H1 (cell line): ENCODE results near the gene PCBP2.

Experiments used
- CREB1 ChIP-seq: IDR thresholded peaks from 2 replicates; pipeline ENCODE4 v1.6.1; 2012; ENCODE audit warnings: inconsistent platforms
- EZH2 ChIP-seq: fragments of 200-600 bp; sonication (generic); IDR thresholded peaks from 2 replicates; pipeline ENCODE4 v1.7.1; 2012; ENCODE audit warnings: low read depth, mild to moderate bottlenecking, moderate library complexity, low read length, inconsistent platforms; ENCODE audit not compliant: severe bottlenecking
- NRF1 ChIP-seq: IDR thresholded peaks from 2 replicates; pipeline ENCODE4 v1.6.1; 2011; ENCODE audit warnings: mild to moderate bottlenecking, low read depth, low read length, improper control_type of control experiment
- RAD21 ChIP-seq, 2 experiments: IDR thresholded peaks in 1 of 2; conservative IDR thresholded peaks in 1 of 2; 2 replicates each; pipeline ENCODE4 v1.6.1; 2011; ENCODE audit warnings: low read depth in 2 of 2, low read length in 2 of 2, improper control_type of control experiment in 1 of 2, inconsistent platforms in 1 of 2, mild to moderate bottlenecking in 1 of 2, moderate library complexity in 1 of 2
- SIN3A ChIP-seq, 2 experiments: IDR thresholded peaks in 1 of 2; conservative IDR thresholded peaks in 1 of 2; 2 replicates each; pipeline ENCODE4 v1.6.1; 2011 to 2012; ENCODE audit warnings: low read length in 2 of 2, improper control_type of control experiment in 1 of 2, low read depth in 1 of 2, mild to moderate bottlenecking in 1 of 2
- SIRT6 ChIP-seq: IDR thresholded peaks from one replicate; pipeline ENCODE4 v1.7.1; 2012; ENCODE audit warnings: low read length, inconsistent platforms
- ZNF274 ChIP-seq: IDR thresholded peaks from 2 replicates; pipeline ENCODE4 v1.7.0; 2012; ENCODE audit warnings: low read length, borderline replicate concordance; ENCODE audit errors: extremely low read depth
- TF ChIP-seq, protein P1 (sequence below), 3 experiments: IDR thresholded peaks; 1 replicate in 2 of 3; 2 replicates in 1 of 3; pipeline versions ENCODE4 v1.5.1 to v1.6.1; 2011; ENCODE audit warnings: low read length in 3 of 3, mild to moderate bottlenecking in 3 of 3, inconsistent platforms in 2 of 3, low read depth in 1 of 3, moderate library complexity in 1 of 3; ENCODE audit not compliant: insufficient read depth in 1 of 3; ENCODE audit errors: control extremely low read depth in 1 of 3
- TF ChIP-seq, protein P2 (sequence below): IDR thresholded peaks from 2 replicates; pipeline ENCODE4 v1.6.1; 2011; ENCODE audit warnings: low read length, improper control_type of control experiment

DNA sequence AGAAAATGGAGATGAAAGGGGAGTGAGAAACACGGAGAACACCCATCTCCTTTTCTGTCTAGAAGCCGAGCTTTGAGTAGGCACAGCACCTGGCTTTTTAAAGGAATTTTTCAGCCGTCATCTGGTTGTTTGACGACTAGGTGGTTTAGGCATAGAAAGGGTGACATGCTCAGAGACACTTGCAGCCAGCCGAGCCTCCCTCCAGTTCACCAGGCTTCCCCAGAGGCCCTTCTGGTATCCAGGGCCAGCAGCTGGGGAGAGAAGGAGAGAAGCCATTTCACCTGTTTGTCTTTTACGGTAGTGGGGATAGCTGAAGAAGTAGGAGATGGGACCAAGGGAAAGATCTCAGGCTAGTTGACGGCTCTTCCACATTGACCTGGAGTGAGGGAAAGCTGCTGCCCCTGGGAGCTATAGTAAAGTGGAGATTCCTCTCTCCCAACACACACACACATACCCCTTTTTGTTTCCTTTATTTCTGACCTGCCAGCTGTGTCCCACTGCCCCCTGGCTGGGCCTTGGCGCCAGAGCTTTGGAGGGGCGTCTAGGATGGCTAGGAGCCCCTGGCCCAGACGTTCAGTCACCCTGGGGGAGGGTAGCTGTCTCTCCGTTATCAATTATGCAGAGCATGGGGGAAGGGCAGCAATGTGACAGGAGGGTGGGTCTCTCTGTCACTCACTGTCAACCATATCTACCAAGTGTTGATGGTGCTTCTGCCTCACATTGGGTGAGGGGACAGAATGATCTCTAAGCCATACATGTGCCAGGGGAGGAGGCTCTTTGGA, 41.9 kb downstream of the PCBP2 start:
- TF ChIP-seq, protein P1, sequence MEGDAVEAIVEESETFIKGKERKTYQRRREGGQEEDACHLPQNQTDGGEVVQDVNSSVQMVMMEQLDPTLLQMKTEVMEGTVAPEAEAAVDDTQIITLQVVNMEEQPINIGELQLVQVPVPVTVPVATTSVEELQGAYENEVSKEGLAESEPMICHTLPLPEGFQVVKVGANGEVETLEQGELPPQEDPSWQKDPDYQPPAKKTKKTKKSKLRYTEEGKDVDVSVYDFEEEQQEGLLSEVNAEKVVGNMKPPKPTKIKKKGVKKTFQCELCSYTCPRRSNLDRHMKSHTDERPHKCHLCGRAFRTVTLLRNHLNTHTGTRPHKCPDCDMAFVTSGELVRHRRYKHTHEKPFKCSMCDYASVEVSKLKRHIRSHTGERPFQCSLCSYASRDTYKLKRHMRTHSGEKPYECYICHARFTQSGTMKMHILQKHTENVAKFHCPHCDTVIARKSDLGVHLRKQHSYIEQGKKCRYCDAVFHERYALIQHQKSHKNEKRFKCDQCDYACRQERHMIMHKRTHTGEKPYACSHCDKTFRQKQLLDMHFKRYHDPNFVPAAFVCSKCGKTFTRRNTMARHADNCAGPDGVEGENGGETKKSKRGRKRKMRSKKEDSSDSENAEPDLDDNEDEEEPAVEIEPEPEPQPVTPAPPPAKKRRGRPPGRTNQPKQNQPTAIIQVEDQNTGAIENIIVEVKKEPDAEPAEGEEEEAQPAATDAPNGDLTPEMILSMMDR (IDR thresholded peaks at IDR 0.05; ENCODE audit: control extremely low read depth in 1 of 3, insufficient read depth in 1 of 3, low read depth in 1 of 3, low read length in 3 of 3): peak in 2 of 3 experiments; percentile 1 to 12; a peak in 1 of 4 replicates
- TF ChIP-seq SIRT6 (no peak), CREB1 (no peak), ZNF274 (no peak), NRF1 (no peak), RAD21 (IDR thresholded peaks at IDR 0.05 in 1 of 2, conservative IDR thresholded peaks at IDR 0.05 in 1 of 2; ENCODE audit: low read depth in 2 of 2, low read length in 2 of 2) (peak in 1 of 2 experiments; percentile 27; a peak in 1 of 4 replicates), EZH2 (no peak), SIN3A (conservative IDR thresholded peaks at IDR 0.05 in 1 of 2, IDR thresholded peaks at IDR 0.05 in 1 of 2; ENCODE audit: low read depth in 1 of 2, low read length in 2 of 2) (no peak)
- TF ChIP-seq, protein P2, sequence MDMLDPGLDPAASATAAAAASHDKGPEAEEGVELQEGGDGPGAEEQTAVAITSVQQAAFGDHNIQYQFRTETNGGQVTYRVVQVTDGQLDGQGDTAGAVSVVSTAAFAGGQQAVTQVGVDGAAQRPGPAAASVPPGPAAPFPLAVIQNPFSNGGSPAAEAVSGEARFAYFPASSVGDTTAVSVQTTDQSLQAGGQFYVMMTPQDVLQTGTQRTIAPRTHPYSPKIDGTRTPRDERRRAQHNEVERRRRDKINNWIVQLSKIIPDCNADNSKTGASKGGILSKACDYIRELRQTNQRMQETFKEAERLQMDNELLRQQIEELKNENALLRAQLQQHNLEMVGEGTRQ: no peak
